Stimulated activated CD4-positive, alpha-beta T cell treated with anti-CD3 and anti-CD28 coated beads, Interleukin-12 subunit alpha, Interleukin-12 subunit beta, amount 100 ng/mL, for 4 hours (primary cell): ENCODE data around the gene CCDC85C.

Source experiments
- DNase-seq: peaks from one replicate; pipeline ENCODE4 v3.0.0-alpha.2; 2020

The CCDC85C gene

GRCh38 chr14:99570544-99571302 lies 33.3 kb downstream of the CCDC85C start:
- no peak for DNase-seq

GRCh38 chr14:99569725-99570543 lies 34.1 kb downstream of the CCDC85C start:
- DNase-seq: no peak

GRCh38 chr14:99568567-99569560 lies 35.1 kb downstream of the CCDC85C start:
- no peak for DNase-seq

DNA sequence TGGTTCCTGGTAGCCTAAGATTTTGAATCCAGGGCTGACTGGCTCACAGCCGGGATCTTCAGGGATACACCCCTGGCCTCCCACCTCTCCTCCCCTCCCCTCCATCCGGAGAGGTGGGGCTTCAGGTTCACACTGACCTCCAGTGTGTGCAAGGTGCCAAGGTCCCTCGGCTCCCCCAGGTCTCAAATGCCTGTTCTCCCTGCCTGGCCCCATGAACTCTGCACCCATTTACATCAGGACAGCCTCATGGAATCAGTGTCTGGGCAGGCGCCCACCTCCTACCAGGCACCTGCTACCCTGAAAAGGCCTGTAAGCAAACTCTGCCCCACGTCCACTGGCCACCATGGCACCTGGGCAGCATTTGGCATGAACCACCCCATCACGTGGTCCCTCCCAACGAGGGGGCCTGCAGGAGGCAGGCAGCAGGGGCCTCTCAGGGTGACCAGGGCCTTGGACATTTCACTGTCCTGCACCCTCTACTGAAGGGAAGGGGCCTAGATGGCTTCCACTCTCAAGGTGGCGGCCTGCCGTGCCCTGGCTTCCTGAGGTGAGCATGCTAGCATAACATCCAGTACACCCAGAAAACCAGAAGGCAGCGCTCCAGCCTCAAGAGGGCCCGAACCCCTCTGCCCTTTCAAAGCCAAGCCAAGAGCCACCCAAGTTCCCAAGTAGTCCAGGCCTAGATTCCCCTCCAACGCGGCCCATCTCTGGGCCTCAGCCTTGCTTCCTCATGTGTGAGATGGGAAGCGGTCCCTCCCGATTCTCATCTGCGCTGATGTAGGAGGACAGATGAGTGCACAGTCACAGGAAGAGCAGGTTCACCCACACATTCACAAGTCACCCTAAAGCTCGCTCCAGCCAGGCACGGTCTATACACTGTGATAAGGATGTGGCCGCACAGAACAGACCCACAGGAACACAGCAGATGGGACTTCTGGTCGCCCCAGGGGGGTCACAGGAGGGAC lies 37.3 kb downstream of the CCDC85C start:
- no peak for DNase-seq

DNA sequence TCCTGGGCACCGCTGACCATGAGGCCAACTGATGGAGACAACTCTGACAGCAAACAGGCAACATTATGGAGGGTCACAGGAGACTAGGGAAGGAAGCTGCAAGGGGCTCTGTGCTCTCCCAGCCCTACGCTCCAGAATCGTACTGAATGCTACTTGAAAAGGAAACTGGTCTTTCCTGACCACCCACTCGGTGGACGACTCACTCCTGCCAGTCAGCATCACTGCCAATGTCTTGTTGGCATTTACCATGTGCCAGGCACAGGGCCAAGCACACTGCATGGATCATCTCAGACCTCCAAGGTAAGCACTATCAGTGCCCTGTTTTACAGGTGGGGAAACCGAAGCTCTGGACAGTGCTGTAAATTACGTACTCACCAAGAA lies 38.0 kb downstream of the CCDC85C start:
- DNase-seq: no peak

- no peak for DNase-seq
Observed at GRCh38 chr14:99565383-99565782, 38.6 kb downstream of the CCDC85C start.

DNA sequence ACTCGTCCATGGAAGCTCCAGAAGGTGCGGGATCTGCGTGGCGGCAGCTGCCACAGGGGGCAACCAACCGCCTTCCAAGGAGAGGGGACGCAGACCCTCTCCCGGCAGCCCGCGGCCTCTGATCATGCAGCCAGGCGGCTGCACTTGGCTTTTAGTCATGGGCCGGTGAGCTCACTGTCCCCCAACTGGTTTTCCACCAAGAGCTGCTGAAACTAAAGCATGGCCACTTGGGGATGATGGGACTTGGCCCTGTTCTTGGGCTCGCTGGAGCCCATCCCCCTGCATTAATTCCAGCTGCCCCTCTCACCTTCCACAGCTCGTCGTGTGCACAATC lies 39.1 kb downstream of the CCDC85C start:
- no peak for DNase-seq

DNA sequence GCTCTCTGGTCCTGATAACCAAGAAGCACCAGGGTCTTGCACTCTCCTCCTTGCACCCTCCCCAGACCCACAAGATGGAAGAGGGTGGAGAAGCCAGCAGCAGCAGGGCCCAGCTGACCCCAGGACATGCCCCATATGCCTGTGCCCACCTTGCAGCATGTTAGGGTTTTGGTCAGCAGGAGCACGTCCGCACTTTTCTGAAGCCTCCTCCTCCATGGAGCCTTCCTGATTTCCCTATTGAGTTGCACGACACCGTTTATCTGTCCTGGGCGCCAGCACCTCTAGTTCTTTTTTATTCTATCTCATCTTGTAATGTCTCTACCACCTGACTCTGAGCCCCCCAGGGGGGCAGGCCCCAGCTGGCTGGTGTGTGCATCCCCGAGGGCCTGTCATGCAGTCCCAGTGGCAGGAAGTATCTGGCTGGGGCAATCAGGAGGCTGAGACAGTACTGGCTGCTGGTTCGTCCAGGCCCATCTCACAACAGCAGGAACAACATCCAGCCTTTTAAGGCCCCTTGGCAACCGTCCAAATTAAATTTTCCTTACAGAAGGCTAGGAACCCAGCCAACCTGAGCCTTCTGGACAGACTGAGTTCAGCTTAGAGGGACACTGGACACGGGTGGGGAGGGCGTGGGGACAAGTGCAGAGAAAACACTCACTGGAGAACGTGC lies 39.6 kb downstream of the CCDC85C start:
- DNase-seq: no peak

DNA sequence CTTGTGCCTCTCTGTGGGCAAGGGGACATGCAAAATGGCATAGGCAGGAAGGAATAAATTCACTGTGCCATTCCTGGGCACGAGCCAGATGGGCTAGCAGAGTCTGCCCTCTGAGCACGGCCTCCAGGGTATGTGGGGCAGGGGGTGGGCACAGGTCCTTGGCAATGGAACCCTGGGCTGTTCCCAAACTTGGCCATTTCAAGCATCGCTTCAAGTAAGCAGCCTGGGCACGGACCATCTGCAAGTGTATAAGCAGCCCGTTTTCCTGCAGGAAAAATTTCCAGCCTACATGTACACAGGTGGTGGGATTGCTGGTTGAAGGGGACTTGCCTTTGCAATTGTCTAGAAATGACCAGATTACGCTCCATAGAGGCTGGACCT lies 40.3 kb downstream of the CCDC85C start:
- DNase-seq: no peak

- no peak for DNase-seq
Observed at GRCh38 chr14:99562856-99563748, 40.9 kb downstream of the CCDC85C start.

GRCh38 chr14:99561864-99562263 lies 42.1 kb downstream of the CCDC85C start:
- no peak for DNase-seq

DNA sequence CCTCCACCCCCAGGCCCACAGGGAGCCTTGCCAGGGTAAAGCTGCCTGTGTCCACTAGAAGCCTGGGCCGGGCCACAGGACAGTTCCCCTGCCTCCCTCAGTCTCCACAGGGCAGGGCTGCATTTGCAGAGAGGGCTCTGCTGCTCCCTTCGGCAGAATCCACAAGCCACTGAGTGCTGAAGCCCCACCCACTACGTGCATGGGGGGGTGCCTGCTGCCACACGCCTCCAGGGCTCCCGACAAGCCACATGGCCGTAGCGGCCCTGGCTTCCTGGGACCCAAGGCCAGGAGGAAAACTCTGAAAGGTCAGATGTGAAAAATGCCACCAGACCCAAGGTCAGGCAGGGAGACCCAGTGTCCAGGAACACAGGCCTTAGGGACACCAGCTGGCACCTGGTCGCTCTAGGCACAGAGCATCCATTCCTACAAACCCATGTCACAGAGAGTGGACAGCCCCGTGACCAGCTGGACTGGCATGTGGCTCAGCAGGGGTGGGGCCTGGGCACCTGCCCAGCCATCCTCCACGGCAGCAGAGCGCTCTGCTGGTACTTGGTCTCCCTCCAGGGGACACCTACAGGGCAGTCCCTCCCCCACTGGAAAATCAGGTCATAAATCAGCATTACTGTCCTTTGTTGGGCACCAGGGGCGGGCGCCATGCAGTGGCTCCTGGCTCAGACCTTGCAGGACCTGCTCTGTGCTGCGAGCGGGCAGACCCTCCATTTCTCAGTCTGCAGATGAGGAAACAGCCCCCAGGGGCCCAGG lies 42.9 kb downstream of the CCDC85C start:
- DNase-seq: no peak

DNA sequence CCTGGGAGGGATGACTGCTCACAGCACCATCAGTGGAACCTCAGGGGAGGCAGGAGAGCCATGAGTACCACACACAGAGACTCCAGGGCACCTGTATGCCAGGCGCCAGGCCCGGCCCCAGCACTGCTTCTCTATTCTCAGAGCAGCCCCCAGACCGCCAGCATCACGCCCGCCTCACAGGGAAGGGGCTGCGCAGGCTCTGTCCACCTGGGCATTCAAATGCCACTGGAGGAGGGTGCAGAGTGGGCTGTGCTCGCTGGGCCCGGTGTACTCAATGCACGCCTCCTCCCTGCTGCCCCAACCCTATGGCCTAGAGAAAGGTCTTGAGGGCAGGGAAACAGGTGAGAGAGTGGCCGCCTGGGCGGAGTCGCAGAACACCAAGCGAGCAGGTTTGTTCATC lies 43.6 kb downstream of the CCDC85C start:
- no peak for DNase-seq

DNA sequence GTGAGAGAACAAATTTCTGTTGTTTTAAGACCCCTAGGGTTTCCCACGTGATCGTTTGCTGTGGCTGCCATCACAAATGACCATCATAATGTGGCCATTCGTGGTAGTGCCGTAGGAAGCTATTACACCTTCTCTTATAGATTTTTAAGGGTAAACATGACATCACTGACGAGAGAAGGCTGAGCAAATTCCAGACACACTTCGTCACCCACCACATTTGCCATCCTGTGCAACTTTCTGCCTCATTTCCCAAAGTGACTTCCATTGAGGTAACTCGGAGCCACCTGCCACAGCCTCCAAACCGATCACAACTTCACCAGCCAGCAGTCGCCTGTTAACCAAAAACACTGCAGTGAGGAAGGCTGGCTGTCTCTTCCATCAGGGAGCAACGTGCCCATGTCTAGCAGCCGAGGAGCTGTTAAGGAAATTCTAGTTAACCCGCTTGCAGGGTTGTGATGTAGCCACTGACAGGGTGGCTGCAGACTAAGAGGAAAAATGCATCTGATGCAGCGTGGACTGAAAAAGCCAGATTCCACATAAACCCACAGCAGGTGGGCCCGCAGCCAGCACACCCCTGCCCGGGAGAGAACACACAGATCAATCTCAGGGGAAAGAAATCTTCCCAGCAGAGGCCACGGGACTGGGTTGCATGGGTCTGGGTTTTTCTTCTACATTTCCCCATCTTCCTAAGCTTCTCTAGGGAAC lies 44.6 kb downstream of the CCDC85C start:
- DNase-seq: no peak

GRCh38 chr14:99556134-99556791 lies 47.7 kb downstream of the CCDC85C start:
- DNase-seq: no peak

GRCh38 chr14:99554757-99555531 lies 49.1 kb downstream of the CCDC85C start:
- no peak for DNase-seq

GRCh38 chr14:99554184-99554583 lies 49.8 kb downstream of the CCDC85C start:
- no peak for DNase-seq
